Measurements from ENCODE around the gene TRAF3IP3. TPM values are rescaled to one million over a fixed set of nuclear protein-coding genes. Genes with fewer than 3 reads are reported as not detected.

Gene TRAF3IP3
- total RNA-seq, 1 donor = 92.5 TPM

DNA sequence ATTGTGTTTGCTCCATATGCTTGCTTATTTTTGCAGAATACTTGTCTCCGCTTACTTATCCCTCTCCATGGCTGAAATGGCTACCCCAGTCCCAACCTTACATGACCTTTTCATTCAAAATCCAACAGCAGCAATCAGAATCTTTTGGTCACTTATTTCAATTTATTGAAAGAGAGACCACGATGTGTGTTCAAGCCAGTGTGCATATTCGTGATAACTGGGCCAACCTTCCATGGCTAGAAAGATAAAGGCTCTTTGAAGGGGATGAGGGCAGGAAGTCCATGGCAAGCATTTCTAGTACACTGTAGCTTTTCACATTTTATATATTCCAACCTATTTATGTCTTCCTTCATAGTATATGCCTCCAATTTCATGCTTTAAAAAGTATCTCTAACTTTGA is 28.1 kb upstream of the TRAF3IP3 start:
- Histone ChIP-seq H3K27me3 (ENCODE audit: insufficient read depth, low read length) (no peaks in the 10 kb centered on the region), H3K4me1 (ENCODE audit: insufficient read depth, low read length) (no peaks in the 10 kb centered on the region), H3K9me3 (ENCODE audit: low read depth, low read length) (no peaks in the 10 kb centered on the region), H3K4me3 (ENCODE audit: low read length) (no peak overlapping the region)

DNA sequence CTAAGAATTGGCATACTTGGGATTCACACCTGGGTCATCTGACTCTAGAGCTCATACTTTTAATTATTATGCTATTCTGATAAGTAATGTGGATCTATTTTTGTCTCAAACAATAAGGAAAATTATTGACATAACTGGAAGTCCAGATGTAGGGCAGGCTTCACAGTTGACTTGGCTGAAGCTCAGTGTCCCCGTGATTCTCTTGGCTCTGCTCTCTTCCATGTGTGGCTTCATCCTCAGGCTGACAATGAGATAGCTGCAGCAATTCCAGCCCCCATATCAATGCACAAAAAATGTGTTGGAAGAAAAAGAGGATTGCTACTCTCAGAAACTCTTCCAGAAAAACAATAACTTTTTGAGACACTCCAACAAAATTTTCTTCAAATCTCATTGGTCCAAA is 27.4 kb upstream of the TRAF3IP3 start:
- H3K4me1 ChIP-seq (ENCODE audit: insufficient read depth, low read length) = peaks cover under 1% of the 10 kb centered on the region
- H3K9me3 ChIP-seq (ENCODE audit: low read depth, low read length) = no peaks in the 10 kb centered on the region
- no peak overlapping the region for H3K4me3 ChIP-seq (ENCODE audit: low read length)
- H3K27me3 ChIP-seq (ENCODE audit: insufficient read depth, low read length) = no peaks in the 10 kb centered on the region

DNA sequence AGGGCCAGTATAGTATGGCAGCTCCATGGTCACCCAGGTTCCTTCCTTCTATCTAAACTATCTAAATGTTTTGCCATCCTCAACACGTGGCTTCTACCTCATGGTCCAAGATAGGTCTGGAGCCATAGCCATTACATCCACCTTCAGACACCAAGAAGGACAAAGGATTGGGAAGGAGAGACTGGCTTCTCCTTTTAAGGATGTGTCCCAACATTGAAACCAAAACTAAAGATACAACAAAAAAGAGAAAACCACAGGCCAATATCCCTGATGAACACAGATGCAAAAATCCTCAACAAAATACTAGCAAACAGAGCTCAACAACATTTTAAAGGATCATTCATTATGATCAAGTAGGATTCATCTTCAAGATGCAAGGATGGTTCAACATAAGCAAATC is 26.4 kb upstream of the TRAF3IP3 start:
- Histone ChIP-seq H3K4me1 (ENCODE audit: insufficient read depth, low read length) (peaks cover 11% of the 10 kb centered on the region), H3K27me3 (ENCODE audit: insufficient read depth, low read length) (no peaks in the 10 kb centered on the region), H3K9me3 (ENCODE audit: low read depth, low read length) (no peaks in the 10 kb centered on the region), H3K4me3 (ENCODE audit: low read length) (no peak overlapping the region)

DNA sequence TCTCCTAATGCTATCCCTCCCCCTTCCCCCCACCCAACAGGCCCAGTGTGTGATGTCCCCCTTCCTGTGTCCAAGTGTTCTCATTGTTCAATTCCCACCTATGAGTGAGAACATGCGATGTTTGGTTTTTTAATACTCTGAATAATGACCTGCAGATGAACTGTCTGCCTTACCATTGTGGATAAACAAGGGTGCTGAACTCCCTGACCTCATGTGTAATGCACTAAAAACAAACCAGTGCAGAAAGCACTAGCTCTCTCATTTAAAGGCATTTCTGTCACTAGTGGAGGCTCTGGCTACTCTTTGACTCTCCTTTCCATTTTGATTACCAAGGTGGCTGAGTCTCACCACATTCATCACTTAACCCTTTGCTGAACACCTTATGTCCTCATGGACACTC is 23.1 kb upstream of the TRAF3IP3 start:
- Histone ChIP-seq H3K27me3 (ENCODE audit: insufficient read depth, low read length) (no peaks in the 10 kb centered on the region), H3K9me3 (ENCODE audit: low read depth, low read length) (no peaks in the 10 kb centered on the region), H3K4me3 (ENCODE audit: low read length) (no peak overlapping the region), H3K4me1 (ENCODE audit: insufficient read depth, low read length) (peaks cover 12% of the 10 kb centered on the region)

DNA sequence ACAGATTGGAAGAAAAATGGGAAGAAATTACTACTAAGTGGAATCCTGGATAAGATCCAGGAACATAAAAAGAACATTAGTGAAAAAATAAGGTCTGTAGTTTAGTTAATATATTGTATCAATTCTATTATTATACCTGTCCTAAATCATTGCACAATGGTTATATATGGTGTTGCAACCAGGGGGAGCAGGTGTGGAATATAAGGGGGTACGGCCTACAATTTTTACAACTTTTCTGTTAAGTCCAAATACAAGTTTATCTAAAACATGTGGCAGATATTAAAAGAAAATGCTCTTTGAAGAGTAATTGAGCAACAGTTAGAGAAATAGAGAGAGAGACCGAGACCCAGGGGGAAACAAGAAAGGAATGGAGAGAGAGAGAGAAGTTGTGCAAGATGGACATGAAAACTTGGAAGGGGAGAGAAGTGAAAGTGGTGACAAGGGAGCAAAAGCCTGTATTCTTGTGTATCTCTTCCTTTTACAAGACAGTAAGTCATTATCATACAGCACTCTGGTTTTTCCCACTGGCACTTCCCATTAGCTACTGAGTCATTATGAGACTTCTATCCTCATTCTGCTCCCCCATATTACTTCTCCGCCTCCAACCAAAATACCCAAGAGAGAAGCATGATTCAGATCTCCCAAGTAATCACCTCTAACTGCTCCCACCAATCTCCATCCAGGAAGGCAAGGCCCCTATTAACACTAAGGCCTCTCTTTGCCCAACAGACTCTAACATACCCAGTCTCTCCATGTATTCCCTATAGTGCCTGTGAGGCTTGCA is 22.3 kb upstream of the TRAF3IP3 start:
- Histone ChIP-seq H3K4me3 (ENCODE audit: low read length) (no peak overlapping the region), H3K27me3 (ENCODE audit: insufficient read depth, low read length) (no peaks in the 10 kb centered on the region), H3K4me1 (ENCODE audit: insufficient read depth, low read length) (peaks cover 12% of the 10 kb centered on the region), H3K9me3 (ENCODE audit: low read depth, low read length) (no peaks in the 10 kb centered on the region)

DNA sequence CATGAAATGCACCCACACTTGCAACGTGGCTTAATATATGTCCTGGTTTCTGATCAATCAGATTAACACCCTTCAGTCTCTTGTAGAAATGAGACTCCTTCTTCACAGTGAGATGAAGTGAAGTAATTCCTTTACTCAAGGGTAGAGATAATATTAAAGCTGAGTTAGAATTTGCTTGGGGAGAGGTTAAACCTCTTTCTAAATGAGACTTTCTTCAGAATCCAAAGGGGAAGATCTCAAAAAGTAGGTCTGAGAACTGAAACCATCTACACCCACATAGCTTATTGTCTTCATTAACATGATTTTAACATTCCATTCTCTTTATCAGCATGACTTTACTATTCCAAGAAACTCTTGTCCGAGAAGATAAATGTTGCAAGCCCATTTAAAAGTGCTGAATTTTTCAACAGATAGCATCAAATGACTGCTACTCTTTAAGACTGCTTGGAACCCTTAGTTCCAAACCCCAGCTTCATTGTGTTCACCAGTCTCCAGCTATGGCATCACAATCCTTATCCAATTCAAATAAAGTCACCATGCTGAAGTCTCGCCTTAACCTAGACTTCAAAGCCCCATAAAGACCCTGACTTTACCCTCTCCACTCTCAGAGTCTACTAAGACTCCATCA is 19.2 kb upstream of the TRAF3IP3 start:
- no peaks in the 10 kb centered on the region for H3K27me3 ChIP-seq (ENCODE audit: insufficient read depth, low read length)
- no peak overlapping the region for H3K4me3 ChIP-seq (ENCODE audit: low read length)
- H3K9me3 ChIP-seq (ENCODE audit: low read depth, low read length) = no peaks in the 10 kb centered on the region
- H3K4me1 ChIP-seq (ENCODE audit: insufficient read depth, low read length) = peaks cover 12% of the 10 kb centered on the region

DNA sequence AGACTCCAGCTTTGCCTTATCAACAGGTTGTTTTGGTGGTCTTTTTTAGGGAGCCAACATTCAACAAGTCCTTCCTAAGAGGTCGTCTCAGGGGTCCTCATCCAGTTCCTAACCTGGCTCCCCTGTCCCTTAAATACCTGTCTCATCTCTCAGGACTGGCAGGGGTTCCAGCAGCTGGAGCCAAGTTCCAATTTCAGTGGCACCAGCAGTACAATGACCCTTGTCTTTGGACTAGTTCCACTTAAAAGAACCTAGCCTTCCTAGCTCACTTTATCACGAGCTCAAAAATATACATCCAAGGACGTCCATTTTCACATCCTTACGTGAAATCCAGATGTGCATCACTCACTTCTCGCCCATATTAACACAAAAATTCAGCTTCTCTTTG is 18.7 kb upstream of the TRAF3IP3 start:
- Histone ChIP-seq H3K27me3 (ENCODE audit: insufficient read depth, low read length) (no peaks in the 10 kb centered on the region), H3K4me3 (ENCODE audit: low read length) (no peak overlapping the region), H3K4me1 (ENCODE audit: insufficient read depth, low read length) (peaks cover 12% of the 10 kb centered on the region), H3K9me3 (ENCODE audit: low read depth, low read length) (no peaks in the 10 kb centered on the region)

DNA sequence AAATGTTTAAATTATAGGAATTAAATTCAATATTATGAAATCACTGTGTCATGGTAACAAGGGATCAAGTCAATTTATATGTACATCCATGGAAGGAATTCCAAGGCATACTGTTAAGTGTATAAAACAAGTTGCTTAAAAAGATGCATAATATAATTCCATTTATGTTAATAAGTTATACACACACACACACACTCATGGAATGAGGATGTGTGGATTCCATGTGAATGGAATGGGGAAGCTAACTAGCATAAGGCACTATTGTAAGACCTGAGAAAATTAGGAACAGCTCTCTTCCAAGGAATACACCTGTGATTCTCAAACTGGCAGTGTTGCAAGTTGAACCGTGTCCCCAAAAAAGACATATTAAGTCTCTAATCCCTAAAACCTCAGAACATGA is 17.6 kb upstream of the TRAF3IP3 start:
- Histone ChIP-seq H3K9me3 (ENCODE audit: low read depth, low read length) (no peaks in the 10 kb centered on the region), H3K4me3 (ENCODE audit: low read length) (no peak overlapping the region), H3K4me1 (ENCODE audit: insufficient read depth, low read length) (peaks cover 12% of the 10 kb centered on the region), H3K27me3 (ENCODE audit: insufficient read depth, low read length) (no peaks in the 10 kb centered on the region)

DNA sequence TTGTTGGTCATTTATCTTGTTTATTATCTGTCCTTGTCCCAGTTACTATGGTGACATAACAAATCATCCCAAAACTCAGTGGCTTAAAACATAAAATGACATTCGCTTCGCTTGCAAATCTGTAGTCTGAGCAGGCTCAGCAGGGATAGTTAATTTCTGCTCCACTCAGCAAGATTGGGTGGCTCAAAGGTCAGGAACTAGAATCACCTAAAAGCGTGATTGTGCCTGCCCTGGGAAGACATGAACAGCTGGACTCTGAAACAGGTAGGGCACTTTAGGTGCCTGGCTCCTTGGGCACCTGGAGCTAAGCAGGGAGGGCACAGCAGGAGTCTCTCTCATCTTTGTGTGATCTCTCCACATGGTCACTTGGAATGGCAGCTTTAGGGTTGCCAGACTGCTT is 14.7 kb upstream of the TRAF3IP3 start:
- Histone ChIP-seq H3K27me3 (ENCODE audit: insufficient read depth, low read length) (no peaks in the 10 kb centered on the region), H3K4me3 (ENCODE audit: low read length) (no peak overlapping the region), H3K4me1 (ENCODE audit: insufficient read depth, low read length) (no peaks in the 10 kb centered on the region), H3K9me3 (ENCODE audit: low read depth, low read length) (no peaks in the 10 kb centered on the region)

DNA sequence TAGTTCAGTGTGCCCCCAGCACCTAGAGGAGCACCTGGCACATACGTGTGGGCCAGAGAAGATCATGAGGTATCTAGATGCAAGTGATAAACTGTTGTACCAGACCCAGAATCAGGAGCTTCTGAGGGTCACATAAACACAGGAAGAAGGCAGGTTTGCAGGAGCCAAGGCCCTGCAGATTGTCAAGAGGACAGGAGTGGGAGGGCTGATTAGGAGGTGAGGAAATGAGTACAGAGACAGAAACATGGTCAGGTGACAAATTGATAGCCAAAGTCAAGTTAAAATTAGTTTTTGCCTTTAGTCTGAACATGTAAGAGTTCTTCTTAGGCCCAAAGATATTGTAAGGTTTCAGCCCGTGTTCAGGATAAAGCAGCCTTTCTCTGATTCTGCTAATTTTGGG is 14.0 kb upstream of the TRAF3IP3 start:
- H3K4me3 ChIP-seq (ENCODE audit: low read length) = no peak overlapping the region

DNA sequence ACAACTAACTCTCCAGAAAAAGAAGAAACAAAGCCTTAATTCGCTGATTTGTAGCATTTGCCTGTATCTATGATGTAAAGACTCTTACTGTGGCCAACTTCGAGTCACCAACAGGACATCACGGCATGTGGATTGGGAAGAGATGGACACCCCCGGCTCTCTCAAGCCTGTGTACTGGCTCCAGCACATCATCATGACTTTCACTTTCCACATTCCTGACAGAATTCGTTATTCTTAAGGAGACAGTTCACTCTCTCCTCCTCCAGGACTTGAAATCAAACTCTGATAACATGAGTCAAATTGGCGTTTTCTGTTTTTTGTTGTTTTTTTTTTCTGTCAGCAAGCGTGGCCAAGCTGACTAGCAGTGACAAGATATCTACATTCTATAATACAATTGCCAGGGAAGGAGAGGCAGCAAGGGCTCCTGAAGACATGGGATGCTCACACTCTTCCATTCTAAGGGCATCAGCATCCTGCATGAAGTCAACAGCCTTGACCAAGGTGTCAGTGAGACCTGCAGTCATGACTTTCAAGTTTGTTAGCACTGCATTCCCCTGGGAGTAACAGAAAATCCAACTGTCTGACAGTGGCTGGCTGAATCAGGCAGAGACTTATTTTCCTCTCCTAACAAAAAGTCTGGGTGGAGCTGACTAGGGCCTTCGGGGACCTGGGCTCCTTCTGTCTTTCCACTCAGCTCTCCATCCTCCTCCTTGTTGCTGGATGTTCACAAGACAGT is 13.3 kb upstream of the TRAF3IP3 start:
- Histone ChIP-seq H3K4me1 (ENCODE audit: insufficient read depth, low read length) (peaks cover 4% of the 10 kb centered on the region), H3K27me3 (ENCODE audit: insufficient read depth, low read length) (no peaks in the 10 kb centered on the region), H3K9me3 (ENCODE audit: low read depth, low read length) (no peaks in the 10 kb centered on the region), H3K4me3 (ENCODE audit: low read length) (no peak overlapping the region)

More for the DNA sequence above, 14.0 kb upstream of the TRAF3IP3 start:
- H3K9me3 ChIP-seq (ENCODE audit: low read depth, low read length) = no peaks in the 10 kb centered on the region
- no peaks in the 10 kb centered on the region for H3K27me3 ChIP-seq (ENCODE audit: insufficient read depth, low read length)
- no peaks in the 10 kb centered on the region for H3K4me1 ChIP-seq (ENCODE audit: insufficient read depth, low read length)

DNA sequence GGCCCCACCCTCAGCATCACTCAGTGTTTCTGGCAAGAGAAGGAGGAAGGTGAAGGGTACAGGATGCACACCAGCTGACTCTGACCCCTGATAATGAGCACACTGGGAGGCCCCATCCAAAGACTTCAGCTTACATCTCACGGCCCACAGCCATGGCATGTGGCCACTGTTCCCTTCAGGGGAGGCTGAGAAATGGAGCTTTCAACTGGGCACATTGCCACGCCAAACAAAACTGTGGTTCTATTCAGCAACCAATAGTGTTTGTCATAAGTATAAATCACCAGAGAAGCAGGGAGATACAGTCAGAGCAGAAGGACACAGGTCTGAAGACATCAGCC is 12.7 kb upstream of the TRAF3IP3 start:
- Histone ChIP-seq H3K9me3 (ENCODE audit: low read depth, low read length) (no peaks in the 10 kb centered on the region), H3K4me1 (ENCODE audit: insufficient read depth, low read length) (peaks cover 10% of the 10 kb centered on the region), H3K4me3 (ENCODE audit: low read length) (no peak overlapping the region), H3K27me3 (ENCODE audit: insufficient read depth, low read length) (no peaks in the 10 kb centered on the region)

DNA sequence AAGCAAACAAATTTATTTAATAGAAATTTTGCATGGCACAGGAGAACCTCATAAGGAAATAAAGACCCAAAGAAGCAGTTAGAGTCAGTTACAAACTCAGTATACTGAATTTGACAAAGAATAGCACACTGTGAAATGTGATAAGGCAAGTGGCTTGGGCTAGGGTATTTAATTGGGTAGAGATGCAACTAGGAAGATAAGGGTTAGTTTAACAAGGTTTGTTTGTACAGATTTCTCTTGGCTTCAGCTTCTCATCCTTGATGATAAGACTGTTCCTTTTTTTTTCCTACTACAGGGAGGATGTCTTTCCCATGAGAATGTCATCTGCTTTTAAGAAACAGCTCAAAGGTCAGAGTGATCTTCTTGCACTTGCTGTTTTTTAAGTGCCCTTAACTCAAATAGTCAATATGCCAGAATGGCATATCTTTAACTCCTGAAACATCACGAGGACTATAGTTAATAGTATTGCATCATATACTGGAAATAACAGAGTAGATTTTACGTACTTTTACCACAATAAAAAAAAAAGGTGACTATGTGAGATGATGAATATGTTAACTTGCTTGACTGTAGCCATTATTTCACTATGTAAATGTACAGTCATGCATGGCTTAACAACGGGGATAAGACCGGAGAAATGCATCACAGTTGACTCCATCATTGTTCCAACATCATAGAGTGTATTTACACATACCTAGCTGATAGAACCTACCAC is 9.2 kb upstream of the TRAF3IP3 start:
- Histone ChIP-seq H3K4me3 (ENCODE audit: low read length) (no peak overlapping the region), H3K4me1 (ENCODE audit: insufficient read depth, low read length) (peaks cover 39% of the 10 kb centered on the region), H3K9me3 (ENCODE audit: low read depth, low read length) (no peaks in the 10 kb centered on the region), H3K27me3 (ENCODE audit: insufficient read depth, low read length) (no peaks in the 10 kb centered on the region)

DNA sequence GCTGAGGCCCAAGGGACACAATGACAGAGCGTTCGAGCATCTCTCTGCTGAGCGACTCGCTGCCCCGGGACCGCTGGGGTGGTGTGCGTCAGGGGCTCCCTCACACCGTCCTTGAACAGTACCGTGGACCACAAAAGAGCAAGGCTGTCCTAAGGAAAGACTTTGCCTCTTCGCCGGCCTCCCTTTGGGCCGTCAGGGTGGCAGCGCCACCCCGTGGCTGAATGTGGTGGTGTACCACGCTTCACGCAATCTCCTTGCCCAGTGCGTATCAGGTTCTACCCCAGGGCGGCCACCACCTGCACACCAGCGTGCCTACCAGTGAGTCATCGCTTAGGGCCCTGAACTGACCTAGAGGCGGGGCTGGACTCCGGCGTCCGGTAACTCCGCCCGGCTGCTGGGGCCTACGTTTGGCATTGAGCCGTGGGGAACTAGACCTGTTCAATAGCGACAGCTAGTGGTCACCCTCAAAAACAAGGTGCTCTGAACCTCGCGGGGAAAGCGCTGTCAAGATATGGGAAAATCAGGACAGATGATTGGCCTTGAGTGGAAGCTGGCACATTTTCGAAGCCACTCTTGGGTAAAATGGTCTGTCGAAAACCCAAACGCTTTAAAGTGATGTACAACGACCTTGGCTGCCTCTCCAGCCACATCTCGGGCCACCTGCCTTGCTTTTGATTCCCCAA is 8.1 kb upstream of the TRAF3IP3 start:
- Histone ChIP-seq H3K4me3 (ENCODE audit: low read length) (peak overlapping the region; percentile 33), H3K27me3 (ENCODE audit: insufficient read depth, low read length) (no peaks in the 10 kb centered on the region), H3K4me1 (ENCODE audit: insufficient read depth, low read length) (peaks cover 50% of the 10 kb centered on the region), H3K9me3 (ENCODE audit: low read depth, low read length) (no peaks in the 10 kb centered on the region)

DNA sequence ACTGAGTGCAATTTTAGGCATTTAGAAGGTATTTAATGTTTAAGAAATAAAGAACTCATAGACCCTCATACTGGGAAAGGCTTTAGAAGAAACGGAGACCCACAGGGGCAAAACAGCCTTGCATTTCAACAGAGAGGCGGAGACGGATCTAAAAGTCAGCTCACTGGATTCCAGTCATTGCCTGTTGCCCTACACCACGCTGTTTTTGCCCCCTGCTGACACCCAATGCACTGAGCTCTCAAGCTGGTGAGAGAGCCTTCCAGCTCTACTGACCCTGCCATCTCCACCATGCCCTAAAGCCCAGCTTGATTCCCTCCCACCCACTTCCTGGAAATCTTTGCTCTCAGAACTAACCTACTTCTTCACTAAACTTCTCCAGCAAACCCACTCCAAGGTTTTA is 7.2 kb upstream of the TRAF3IP3 start:
- no peaks in the 10 kb centered on the region for H3K27me3 ChIP-seq (ENCODE audit: insufficient read depth, low read length)
- no peaks in the 10 kb centered on the region for H3K9me3 ChIP-seq (ENCODE audit: low read depth, low read length)
- no peak overlapping the region for H3K4me3 ChIP-seq (ENCODE audit: low read length)
- H3K4me1 ChIP-seq (ENCODE audit: insufficient read depth, low read length) = peaks cover 55% of the 10 kb centered on the region
